GM19351 (cell line): ENCODE measurements around the gene FGF5.

Source experiments
- ATAC-seq: cut with Tn5 transposase; IDR thresholded peaks from one replicate; pipeline ENCODE4 v1.9.1; 2021; ENCODE audit warnings: mild to moderate bottlenecking, moderate library complexity; ENCODE audit not compliant: unreplicated experiment

The FGF5 gene

DNA sequence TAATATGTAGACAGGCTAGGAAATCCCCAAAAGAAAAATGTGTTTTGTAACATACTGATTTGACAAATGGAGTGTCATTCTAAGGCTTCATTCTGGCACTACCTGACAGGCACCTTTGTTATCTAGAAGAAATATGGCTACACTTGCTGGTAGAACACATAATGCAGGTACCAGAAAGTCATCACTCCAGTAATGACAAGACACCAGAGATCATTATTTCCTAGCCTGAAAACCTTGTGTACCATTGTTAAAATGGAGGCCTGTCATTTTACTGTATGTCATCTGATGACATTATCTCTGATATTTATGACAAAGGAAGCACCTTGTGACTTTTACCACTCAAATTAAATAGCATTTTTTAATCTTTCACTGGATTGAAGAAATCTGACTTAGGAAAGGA lies 13.5 kb upstream of the FGF5 start:
- ATAC-seq, result no peak

GRCh38 chr4:80253510-80253909 lies 13.0 kb upstream of the FGF5 start:
- no peak for ATAC-seq

- no peak for ATAC-seq
These were observed 12.3 kb upstream of the FGF5 start for GRCh38 chr4:80254114-80254513.

GRCh38 chr4:80255329-80256095 lies 11.0 kb upstream of the FGF5 start:
- ATAC-seq, result no peak

DNA sequence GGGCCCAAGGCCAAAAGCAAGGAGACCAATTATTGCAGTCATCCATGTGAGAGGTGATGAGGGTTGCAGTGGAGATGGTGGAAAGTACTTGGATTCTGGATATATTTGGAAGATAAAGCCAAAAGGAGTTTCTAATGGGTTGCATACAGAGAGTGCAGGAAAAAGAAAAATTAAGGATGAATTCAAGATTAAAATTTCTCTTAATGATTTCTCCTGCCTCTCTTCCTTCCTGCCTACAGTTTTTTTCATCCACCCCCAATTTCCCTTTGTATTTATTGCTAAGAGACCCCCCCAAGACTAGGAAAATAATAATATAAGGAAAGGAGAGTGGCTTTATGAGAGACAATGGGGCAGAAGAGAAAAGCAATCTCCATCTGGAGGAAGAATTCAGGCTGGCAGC lies 8.6 kb upstream of the FGF5 start:
- ATAC-seq, result no peak

GRCh38 chr4:80259012-80259411 lies 7.5 kb upstream of the FGF5 start:
- ATAC-seq, result no peak

- ATAC-seq, result no peak
These were observed 6.6 kb upstream of the FGF5 start for GRCh38 chr4:80259817-80260216.

GRCh38 chr4:80261989-80262600 lies 4.4 kb upstream of the FGF5 start:
- no peak for ATAC-seq

- no peak for ATAC-seq
These were observed 2.7 kb upstream of the FGF5 start for GRCh38 chr4:80263541-80264351.

GRCh38 chr4:80264352-80264647 lies 2.2 kb upstream of the FGF5 start:
- ATAC-seq, result no peak

DNA sequence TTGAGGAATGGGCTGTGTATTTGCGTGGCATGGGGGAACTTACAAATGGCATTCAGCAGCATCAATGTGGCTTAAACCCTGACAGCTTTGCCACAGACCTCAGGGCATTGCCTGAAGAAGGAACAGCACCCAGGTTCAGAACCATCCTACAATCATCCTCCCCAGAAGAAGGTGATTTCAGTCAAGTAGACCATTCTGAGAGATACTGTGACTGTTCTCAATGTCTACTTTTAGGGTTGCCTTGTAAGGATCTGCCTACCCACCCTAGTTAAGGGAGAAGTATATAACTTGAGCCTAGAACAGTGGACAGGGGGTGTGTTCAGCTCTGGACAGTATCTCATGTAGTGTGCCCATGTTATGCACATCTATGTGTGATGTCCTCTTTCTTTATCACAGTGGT lies 1.6 kb upstream of the FGF5 start:
- ATAC-seq, result no peak

- ATAC-seq, result peak; percentile 4
These were observed 752 bp upstream of the FGF5 start for GRCh38 chr4:80265571-80266252.

GRCh38 chr4:80266902-80267380 lies 477 bp downstream of the FGF5 start:
- ATAC-seq, result peak; percentile 23

- no peak for ATAC-seq
These were observed 1.8 kb downstream of the FGF5 start for GRCh38 chr4:80268081-80268823.

- no peak for ATAC-seq
These were observed 2.5 kb downstream of the FGF5 start for GRCh38 chr4:80268936-80269335.

GRCh38 chr4:80270321-80270720 lies 3.9 kb downstream of the FGF5 start:
- no peak for ATAC-seq

DNA sequence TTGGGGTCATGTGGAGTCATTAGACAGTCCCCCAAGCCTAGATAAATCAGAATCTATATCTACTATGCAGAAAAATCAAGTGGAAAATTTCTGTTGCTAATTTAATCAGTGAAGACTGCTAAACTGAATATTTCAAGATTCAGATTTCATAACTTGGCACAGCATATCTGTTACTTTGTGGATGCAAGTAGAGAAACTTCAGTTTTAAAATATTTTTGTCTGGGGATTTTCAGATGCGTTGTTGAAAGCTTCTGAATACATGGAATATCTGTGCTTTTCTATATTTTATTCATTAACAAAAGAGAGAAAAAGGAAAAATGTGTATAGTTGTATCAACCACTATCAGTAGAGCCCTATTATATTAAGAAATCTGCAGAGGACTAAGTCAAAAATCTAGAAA lies 4.4 kb downstream of the FGF5 start:
- no peak for ATAC-seq

- ATAC-seq, result no peak
These were observed 5.3 kb downstream of the FGF5 start for GRCh38 chr4:80271801-80272200.

GRCh38 chr4:80276931-80277330 lies 10.5 kb downstream of the FGF5 start:
- ATAC-seq, result no peak

- no peak for ATAC-seq
These were observed 13.3 kb downstream of the FGF5 start for GRCh38 chr4:80279751-80280150.

- no peak for ATAC-seq
These were observed 20.0 kb downstream of the FGF5 start for GRCh38 chr4:80286451-80286850.
